Measurements from ENCODE around the gene MARCHF2.
A peak's percentile ranks its signal among the peaks of the same experiment; 100 is the strongest.
"Not testable (repeated sequence)": the region's sequence is repeated elsewhere in the genome, so short reads cannot be mapped to it uniquely, and the experiment has no call there.

MARCHF2 gene

DNA sequence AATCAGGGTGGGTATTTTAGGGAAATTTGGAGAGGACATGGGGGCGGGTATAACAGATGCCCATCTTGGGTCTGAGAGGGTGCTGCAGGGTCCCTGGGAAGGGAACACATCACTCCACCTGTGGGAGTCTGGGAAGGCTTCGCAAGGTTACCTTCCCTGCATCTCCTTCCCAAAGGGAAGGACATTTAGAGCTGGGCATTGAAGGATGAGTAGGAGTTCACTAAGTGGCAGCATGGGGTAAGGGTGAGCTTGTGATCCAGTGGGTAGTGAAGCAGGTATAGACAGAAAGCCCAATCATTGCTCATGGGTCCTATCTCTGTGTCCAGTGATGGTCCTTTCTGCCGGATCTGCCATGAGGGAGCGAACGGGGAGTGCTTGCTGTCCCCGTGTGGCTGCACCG lies 13.2 kb downstream of the MARCHF2 start:
- H3K36me3 ChIP-seq (ENCODE audit: control insufficient read depth, insufficient read depth, low read length): peaks cover 7% of the 10 kb centered on the region
- no peak overlapping the region for H3K9ac ChIP-seq (ENCODE audit: low read depth, low read length)
- H3K9me3 ChIP-seq (ENCODE audit: control insufficient read depth, insufficient read depth, low read length): no peaks in the 10 kb centered on the region
- H3K4me3 ChIP-seq (ENCODE audit: low read depth, low read length): no peak overlapping the region
- H3K4me1 ChIP-seq (ENCODE audit: control insufficient read depth, insufficient read depth, low read length): no peaks in the 10 kb centered on the region
- H3K27me3 ChIP-seq (ENCODE audit: control insufficient read depth, insufficient read depth, low read length): no peaks in the 10 kb centered on the region

DNA sequence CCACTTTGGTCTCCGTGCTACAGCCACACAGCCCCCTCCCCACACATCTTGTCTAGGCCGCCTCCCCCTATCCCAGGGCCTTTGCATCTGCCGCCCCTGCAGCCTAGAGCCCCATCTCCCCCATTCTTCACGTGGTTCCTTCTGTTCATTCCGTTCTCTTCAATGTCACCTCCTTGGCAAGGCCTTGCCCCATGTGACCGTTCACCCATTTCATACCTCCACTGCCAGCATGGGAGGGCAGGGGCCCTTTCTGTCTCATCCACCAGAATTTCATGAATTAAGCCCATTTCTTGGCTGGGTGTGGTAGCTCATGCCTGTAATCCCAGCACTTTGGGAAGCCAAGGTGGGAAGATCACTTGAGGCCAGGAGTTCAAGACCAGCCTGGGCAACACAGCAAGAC lies 15.9 kb downstream of the MARCHF2 start:
- Histone ChIP-seq H3K27me3 (ENCODE audit: control insufficient read depth, insufficient read depth, low read length) (no peaks in the 10 kb centered on the region), H3K9me3 (ENCODE audit: control insufficient read depth, insufficient read depth, low read length) (no peaks in the 10 kb centered on the region), H3K4me3 (ENCODE audit: low read depth, low read length) (no peak overlapping the region), H3K9ac (ENCODE audit: low read depth, low read length) (no peak overlapping the region), H3K4me1 (ENCODE audit: control insufficient read depth, insufficient read depth, low read length) (no peaks in the 10 kb centered on the region), H3K36me3 (ENCODE audit: control insufficient read depth, insufficient read depth, low read length) (peaks cover 7% of the 10 kb centered on the region)

DNA sequence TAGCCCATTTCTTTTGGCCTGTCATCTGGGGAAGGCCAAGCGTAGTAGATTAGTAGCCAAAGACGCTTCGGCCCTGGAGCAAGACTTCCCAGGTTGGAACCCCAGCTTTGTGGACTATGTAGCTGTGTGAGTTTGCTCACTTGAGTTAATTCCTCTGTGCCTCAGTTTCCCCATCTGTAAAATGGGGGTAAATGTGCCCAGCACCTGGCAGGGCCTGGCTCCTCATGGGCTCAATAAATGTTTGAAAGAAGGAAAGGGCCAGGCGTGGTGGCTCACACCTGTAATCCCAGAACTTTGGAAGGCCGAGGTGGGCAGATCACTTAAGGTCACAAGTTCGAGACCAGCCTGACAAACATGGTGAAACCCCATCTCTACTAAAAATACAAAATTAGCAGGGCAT lies 16.7 kb downstream of the MARCHF2 start:
- H3K36me3 ChIP-seq (ENCODE audit: control insufficient read depth, insufficient read depth, low read length): peaks cover 7% of the 10 kb centered on the region
- no peaks in the 10 kb centered on the region for H3K9me3 ChIP-seq (ENCODE audit: control insufficient read depth, insufficient read depth, low read length)
- H3K4me1 ChIP-seq (ENCODE audit: control insufficient read depth, insufficient read depth, low read length): no peaks in the 10 kb centered on the region
- H3K27me3 ChIP-seq (ENCODE audit: control insufficient read depth, insufficient read depth, low read length): no peaks in the 10 kb centered on the region
- no peak overlapping the region for H3K9ac ChIP-seq (ENCODE audit: low read depth, low read length)
- H3K4me3 ChIP-seq (ENCODE audit: low read depth, low read length): no peak overlapping the region

DNA sequence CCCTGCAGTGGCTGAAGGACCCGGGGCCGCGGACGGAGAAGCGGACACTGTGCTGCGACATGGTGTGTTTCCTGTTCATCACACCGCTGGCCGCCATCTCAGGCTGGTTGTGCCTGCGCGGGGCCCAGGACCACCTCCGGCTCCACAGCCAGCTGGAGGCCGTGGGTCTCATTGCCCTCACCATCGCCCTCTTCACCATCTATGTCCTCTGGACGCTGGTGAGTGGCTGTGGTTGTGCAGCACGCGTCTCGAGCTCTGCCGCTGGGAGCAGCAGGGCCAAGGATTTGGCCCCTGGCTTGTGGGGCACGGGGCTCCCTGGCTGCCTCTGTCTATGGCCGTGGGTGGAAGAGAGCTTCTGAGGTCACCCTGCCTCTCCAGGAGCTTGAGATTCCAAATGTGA lies 17.5 kb downstream of the MARCHF2 start:
- H3K36me3 ChIP-seq (ENCODE audit: control insufficient read depth, insufficient read depth, low read length): peaks cover 7% of the 10 kb centered on the region
- H3K27me3 ChIP-seq (ENCODE audit: control insufficient read depth, insufficient read depth, low read length): no peaks in the 10 kb centered on the region
- H3K4me3 ChIP-seq (ENCODE audit: low read depth, low read length): no peak overlapping the region
- H3K9me3 ChIP-seq (ENCODE audit: control insufficient read depth, insufficient read depth, low read length): no peaks in the 10 kb centered on the region
- H3K4me1 ChIP-seq (ENCODE audit: control insufficient read depth, insufficient read depth, low read length): no peaks in the 10 kb centered on the region
- H3K9ac ChIP-seq (ENCODE audit: low read depth, low read length): no peak overlapping the region

DNA sequence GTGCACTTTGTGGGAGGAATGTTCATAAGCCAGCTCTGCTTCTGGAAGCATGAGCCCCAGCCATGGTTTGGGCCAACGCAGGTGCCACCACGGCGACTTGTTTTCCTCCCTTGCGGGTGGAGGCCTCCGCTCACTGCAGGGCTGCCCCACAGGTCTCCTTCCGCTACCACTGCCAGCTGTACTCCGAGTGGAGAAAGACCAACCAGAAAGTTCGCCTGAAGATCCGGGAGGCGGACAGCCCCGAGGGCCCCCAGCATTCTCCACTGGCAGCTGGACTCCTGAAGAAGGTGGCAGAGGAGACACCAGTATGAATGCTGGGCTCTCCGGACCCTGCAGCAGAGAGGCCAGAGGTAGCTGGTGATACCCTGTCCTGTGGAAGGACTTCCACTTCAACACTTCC lies 25.1 kb downstream of the MARCHF2 start:
- Histone ChIP-seq H3K9me3 (ENCODE audit: control insufficient read depth, insufficient read depth, low read length) (no peaks in the 10 kb centered on the region), H3K4me3 (ENCODE audit: low read depth, low read length) (no peak overlapping the region), H3K9ac (ENCODE audit: low read depth, low read length) (no peak overlapping the region), H3K27me3 (ENCODE audit: control insufficient read depth, insufficient read depth, low read length) (no peaks in the 10 kb centered on the region), H3K36me3 (ENCODE audit: control insufficient read depth, insufficient read depth, low read length) (no peaks in the 10 kb centered on the region), H3K4me1 (ENCODE audit: control insufficient read depth, insufficient read depth, low read length) (peaks cover 4% of the 10 kb centered on the region)

DNA sequence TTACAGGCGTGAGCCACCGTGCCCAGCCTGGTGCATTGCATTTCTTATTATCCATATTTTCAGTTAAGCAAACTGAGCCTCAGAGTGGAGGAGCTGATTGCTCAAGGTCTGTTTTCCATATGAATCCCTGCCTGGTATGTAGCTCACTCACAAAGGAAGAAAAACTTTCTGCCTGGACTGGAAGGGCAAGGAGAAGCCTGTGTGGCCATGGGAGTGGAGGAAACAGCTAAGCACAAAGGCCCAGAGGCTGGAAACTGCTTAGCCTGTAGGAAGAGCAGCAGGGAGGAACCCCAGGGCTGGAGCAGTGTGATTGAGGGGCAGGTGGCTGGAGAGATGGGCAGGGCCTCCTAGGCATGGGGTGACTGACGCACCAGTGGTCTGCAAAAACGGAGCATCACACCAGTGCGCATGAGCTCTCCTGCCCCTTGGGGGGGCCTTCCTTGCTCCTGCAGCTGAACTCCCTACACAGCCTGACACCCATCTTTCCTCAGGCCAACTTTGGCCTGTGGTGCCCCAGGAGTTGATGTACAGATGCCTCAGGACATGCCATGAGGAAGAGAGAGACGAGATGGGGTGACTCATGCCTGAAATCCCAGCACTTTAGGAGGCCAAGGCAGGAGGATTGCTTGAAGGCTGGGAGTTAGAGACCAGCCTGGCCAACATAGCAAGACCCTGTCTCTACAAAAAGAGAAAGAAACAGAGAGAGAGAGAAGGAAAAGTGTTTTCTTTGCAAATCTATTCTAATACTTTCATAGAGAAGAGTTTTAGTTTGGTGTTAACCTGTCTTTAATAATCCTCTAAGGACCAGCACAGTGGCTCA lies 28.8 kb downstream of the MARCHF2 start:
- Histone ChIP-seq H3K9ac (ENCODE audit: low read depth, low read length) (peak overlapping the region; percentile 12), H3K27me3 (ENCODE audit: control insufficient read depth, insufficient read depth, low read length) (no peaks in the 10 kb centered on the region), H3K9me3 (ENCODE audit: control insufficient read depth, insufficient read depth, low read length) (no peaks in the 10 kb centered on the region), H3K4me1 (ENCODE audit: control insufficient read depth, insufficient read depth, low read length) (peaks cover 4% of the 10 kb centered on the region), H3K36me3 (ENCODE audit: control insufficient read depth, insufficient read depth, low read length) (peaks cover 7% of the 10 kb centered on the region), H3K4me3 (ENCODE audit: low read depth, low read length) (no peak overlapping the region)

DNA sequence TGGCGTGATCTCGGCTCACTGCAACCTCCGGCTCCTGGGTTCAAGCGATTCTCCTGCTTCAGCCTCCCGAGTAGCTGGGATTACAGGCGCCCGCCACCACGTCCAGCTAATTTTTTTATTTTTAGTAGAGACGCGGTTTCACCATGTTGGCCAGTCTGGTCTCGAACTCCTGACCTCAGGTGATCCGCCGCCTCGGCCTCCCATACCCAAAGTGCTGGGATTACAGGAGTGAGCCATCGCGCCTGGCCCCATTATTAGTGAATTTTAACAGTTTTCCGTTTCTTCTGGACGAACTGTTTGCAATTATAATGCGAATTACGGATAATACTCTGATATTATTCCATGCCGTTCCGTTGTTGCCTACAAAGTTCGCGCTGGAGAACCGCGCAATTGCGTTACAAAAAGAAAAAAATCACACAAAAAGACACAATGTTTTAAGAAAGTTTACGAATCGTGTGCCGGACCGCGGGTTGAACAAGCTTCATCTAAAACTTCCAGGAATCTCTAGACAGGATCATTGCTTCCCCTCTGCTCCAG lies 31.1 kb downstream of the MARCHF2 start:
- Histone ChIP-seq H3K9ac (ENCODE audit: low read depth, low read length) (peak overlapping the region; percentile 93), H3K4me1 (ENCODE audit: control insufficient read depth, insufficient read depth, low read length) (peaks cover 12% of the 10 kb centered on the region), H3K4me3 (ENCODE audit: low read depth, low read length) (peak overlapping the region; percentile 94)
- H3K9me3 ChIP-seq (ENCODE audit: control insufficient read depth, insufficient read depth, low read length); H3K27me3 ChIP-seq (ENCODE audit: control insufficient read depth, insufficient read depth, low read length); H3K36me3 ChIP-seq (ENCODE audit: control insufficient read depth, insufficient read depth, low read length): not testable (repeated sequence)

DNA sequence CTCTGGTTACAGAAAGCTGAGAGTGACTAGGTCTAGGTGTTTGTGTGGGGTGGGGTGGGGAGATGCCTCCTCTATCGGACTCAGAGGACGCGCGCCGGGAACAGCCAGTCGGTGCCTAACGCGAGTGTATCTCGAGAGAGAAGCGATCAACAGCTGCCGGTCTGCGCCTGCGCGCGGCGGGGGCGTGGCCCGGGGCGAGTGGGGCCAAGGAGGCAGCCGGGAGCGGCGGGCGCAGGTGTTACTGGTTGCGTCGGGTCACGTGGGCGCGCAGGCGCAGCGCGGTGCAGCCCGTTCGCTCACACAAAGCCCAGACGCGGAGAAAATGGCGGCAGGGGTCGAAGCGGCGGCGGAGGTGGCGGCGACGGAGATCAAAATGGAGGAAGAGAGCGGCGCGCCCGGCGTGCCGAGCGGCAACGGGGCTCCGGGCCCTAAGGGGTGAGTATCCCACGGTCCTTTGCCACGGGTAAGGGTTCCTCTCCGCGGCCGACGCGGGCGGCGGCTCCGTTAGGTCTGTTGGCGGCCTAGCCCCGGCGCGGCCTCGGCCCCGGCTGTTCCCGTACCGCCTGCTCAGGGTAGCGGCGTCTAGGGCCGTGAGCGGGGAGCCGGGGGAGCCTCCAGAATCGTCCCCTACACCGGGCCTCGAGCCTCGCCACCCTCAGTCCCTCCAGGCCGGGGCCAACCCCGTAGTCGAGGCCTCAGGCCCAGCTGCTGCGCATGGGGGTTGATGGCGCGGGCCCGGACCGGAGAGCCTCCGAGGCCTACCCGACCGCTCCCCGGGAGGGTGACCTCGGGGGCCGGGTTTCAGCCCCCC lies 31.8 kb downstream of the MARCHF2 start, which contains the start of gene HNRNPM:
TSS of gene HNRNPM (plus strand) at position 299 of the 811 bp plus-strand sequence. CDS start at position 323, 24 bp downstream.
- Histone ChIP-seq H3K9me3 (ENCODE audit: control insufficient read depth, insufficient read depth, low read length) (no peaks in the 10 kb centered on the region), H3K27me3 (ENCODE audit: control insufficient read depth, insufficient read depth, low read length) (no peaks in the 10 kb centered on the region), H3K36me3 (ENCODE audit: control insufficient read depth, insufficient read depth, low read length) (peaks cover 7% of the 10 kb centered on the region)

DNA sequence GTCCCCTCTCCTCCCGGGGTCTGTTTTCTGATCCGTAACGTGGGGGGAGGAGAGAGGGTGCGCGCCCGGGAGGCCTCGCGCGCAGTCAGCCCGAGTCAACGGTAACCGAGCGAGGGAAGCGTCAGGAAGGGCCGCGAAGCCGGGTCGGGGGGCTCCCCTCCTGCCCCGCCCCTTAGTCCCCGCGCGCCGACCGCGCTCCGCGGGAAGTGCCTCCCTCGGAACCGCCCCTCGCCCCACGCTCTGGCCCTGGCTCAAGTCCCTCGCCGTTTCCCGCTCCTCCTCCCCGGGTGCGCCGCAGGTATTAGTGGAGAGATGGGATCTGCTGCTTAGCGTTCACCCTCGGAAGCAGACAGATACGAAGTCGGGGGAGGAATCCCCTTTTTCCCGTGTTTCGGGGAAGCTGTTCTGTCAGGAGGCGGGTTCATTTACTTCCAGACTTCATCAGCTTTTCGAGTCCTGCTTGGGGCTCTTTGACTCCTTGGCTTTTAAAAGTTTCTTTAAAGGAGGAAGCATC lies 32.4 kb downstream of the MARCHF2 start:
- Histone ChIP-seq H3K4me1 (ENCODE audit: control insufficient read depth, insufficient read depth, low read length) (peaks cover 19% of the 10 kb centered on the region), H3K36me3 (ENCODE audit: control insufficient read depth, insufficient read depth, low read length) (peaks cover 7% of the 10 kb centered on the region), H3K4me3 (ENCODE audit: low read depth, low read length) (peak overlapping the region; percentile 91), H3K27me3 (ENCODE audit: control insufficient read depth, insufficient read depth, low read length) (no peaks in the 10 kb centered on the region), H3K9me3 (ENCODE audit: control insufficient read depth, insufficient read depth, low read length) (no peaks in the 10 kb centered on the region), H3K9ac (ENCODE audit: low read depth, low read length) (peak overlapping the region; percentile 97)

More for the DNA sequence above, 31.8 kb downstream of the MARCHF2 start, which contains the start of gene HNRNPM:
- Histone ChIP-seq H3K4me1 (ENCODE audit: control insufficient read depth, insufficient read depth, low read length) (peaks cover 15% of the 10 kb centered on the region), H3K9ac (ENCODE audit: low read depth, low read length) (peak within 1 kb of the TSS; percentile 97), H3K4me3 (ENCODE audit: low read depth, low read length) (peak within 1 kb of the TSS; percentile 94)

DNA sequence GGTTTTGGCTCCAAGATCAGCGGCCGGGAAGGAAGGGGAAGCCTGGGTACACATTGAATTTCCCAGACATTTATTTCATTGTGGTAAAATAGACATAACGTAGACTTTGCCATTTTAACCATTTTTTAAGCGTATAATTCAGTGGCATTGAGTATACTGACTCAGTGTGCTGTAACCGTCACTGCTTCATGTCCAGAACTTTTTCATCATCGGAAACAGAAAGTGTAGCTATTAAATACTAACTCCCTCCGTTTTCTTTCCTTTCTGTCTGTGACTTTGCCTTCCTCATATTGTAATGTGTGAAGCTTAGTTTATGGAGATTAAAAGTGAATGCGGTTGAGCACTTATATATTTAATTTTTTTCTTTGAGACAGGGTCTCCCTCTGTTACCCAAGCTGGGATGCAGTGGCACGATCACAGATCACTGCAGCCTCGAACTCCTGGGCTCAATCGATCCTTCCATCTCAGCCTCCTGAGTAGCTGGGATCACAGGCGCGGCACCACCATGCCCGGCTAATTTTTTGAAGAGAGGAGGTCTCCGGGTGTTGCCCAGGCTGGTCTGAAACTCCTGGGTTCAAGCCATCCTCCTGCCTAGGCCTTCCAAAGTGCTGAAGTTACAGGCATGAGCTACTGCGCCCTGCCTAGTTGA lies 33.1 kb downstream of the MARCHF2 start:
- peak overlapping the region; percentile 97 for H3K9ac ChIP-seq (ENCODE audit: low read depth, low read length)
- peaks cover 19% of the 10 kb centered on the region for H3K4me1 ChIP-seq (ENCODE audit: control insufficient read depth, insufficient read depth, low read length)
- H3K27me3 ChIP-seq (ENCODE audit: control insufficient read depth, insufficient read depth, low read length): no peaks in the 10 kb centered on the region
- H3K36me3 ChIP-seq (ENCODE audit: control insufficient read depth, insufficient read depth, low read length): peaks cover 7% of the 10 kb centered on the region
- no peaks in the 10 kb centered on the region for H3K9me3 ChIP-seq (ENCODE audit: control insufficient read depth, insufficient read depth, low read length)
- peak overlapping the region; percentile 91 for H3K4me3 ChIP-seq (ENCODE audit: low read depth, low read length)

DNA sequence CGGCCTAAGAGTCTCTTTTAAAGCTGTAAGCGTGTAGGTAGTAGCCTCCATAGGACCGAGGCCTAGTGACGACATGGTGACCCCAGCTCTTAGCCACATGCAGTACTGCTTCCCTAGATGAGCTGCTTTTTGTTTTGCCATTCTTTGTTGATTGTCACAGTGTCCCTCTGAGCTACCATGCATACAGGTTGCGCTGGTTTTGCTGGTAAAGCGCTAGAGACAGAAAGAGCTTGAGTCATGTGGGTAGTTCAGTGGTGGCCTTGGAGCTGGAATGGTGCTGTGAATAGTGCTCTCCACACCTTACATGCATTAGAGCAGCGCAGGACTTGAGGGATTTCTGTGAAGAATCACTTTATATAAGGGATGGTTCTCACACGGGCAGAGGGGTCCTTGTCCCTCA lies 36.7 kb downstream of the MARCHF2 start:
- Histone ChIP-seq H3K9ac (ENCODE audit: low read depth, low read length) (peak overlapping the region; percentile 26), H3K4me1 (ENCODE audit: control insufficient read depth, insufficient read depth, low read length) (peaks cover 28% of the 10 kb centered on the region), H3K27me3 (ENCODE audit: control insufficient read depth, insufficient read depth, low read length) (no peaks in the 10 kb centered on the region), H3K9me3 (ENCODE audit: control insufficient read depth, insufficient read depth, low read length) (no peaks in the 10 kb centered on the region), H3K4me3 (ENCODE audit: low read depth, low read length) (no peak overlapping the region), H3K36me3 (ENCODE audit: control insufficient read depth, insufficient read depth, low read length) (peaks cover 7% of the 10 kb centered on the region)
